Activated CD4-positive, alpha-beta T cell treated with anti-CD3 and anti-CD28 coated beads, Interleukin-2, Interleukin-6, amounts not matched to agents 100 ng/mL and 50 ng/mL, durations not matched to agents 16 hours and 8 hours (primary cell): ENCODE measurements around the gene STK10.

Experiments used
- DNase-seq: peaks from one replicate; pipeline ENCODE4 v3.0.0-alpha.2; 2020

The STK10 gene

DNA sequence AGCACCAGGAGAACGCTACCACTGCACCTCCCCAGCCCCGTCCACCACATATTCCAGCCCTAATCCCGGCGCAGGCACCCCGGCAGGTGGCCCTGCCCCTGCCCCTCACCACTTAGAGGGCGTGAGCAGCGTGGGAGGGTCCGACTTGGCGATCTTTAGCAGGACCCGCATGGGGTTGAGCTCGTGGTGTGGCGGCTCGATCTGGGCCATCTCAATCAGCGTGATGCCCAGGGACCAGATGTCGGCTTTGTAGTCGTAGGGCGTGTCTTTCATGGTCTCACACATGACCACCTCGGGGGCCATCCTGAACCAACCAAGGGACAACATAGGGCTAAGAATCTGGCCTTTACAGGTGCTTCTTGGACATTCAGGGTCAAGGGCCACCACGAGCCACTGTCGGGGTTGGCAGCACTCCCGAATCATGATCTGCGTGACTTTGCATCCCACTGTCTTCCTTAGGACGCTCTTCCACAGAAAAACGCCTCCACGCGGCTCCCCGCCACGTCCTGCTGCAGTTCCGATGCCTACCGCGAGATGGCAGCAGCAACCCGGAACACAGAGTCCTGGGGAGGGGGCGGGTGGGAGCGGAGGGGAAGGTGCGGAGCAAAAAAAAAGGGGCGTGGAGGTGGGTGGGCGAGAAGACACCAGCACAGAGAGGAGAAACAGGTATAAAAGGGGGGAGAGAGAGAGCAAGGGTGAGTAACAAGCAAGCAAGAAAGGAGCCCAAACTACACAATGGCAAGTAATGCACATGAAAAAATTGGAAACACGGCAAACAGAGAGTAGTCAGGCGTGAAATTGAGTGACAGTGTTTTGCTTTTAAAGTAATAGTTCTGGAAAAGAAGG lies 81.3 kb downstream of the STK10 start:
- DNase-seq = peak; percentile 78

DNA sequence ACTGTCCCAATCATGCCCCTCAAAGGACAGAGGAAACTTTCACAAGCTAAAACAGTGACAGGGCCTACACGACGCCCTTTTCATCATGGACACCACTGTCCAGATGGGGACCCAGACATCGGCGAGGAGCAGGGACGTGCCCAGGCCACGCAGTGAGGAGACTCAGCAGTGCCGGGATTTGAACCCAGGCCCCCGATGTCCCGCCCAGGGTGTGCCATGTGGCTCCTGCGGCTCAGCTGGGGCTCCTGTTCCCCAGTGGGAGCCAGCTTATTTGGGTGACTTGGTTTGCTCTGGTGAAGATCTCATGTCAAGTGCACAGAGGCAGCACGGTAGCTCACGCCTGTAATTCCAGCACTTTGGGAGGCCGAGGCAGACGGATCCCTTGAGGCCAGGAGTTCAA lies 82.2 kb downstream of the STK10 start:
- DNase-seq = no peak

DNA sequence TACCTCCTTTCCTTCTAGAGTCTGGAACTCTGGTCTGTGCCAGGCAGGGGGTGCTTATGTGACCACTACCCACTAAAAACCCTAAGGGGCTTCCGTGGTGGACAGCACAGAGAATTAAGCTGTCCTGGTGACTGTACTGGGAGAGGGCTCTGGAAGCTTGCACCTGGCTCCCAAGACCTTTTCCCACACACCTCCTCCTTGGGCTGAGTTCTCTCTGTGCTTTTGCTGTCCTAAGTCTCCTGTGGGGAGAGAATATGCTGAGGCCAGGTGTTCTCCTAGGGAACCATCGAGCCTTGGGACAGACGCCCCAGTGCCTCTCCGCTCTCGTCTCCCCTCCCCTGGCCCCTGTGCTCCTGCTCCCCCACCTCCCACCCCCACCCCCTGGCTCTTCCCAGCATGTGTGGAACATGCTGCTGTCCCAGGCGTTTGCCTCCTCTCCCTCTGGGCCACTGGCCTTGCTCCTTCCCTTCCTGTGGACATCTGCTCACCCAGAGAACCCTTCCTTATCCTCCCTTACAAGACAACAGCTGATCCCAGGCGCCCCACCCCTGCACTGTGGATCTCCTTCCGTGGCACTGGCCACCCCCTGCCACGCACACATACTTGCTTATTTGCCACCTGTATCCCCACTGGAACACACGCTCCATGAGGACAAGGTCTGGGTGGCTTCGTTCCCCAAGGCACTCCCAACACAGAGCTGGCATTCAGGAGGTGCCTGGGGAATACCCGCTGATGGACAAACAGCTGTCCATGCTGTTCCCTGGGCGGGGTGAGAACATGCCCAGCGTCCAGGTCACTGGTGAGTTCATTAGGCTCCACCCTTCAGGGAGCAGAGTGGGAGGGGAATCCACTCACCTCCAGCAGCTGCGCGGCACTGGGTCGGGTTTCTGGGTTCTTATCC lies 83.0 kb downstream of the STK10 start:
- DNase-seq = no peak

DNA sequence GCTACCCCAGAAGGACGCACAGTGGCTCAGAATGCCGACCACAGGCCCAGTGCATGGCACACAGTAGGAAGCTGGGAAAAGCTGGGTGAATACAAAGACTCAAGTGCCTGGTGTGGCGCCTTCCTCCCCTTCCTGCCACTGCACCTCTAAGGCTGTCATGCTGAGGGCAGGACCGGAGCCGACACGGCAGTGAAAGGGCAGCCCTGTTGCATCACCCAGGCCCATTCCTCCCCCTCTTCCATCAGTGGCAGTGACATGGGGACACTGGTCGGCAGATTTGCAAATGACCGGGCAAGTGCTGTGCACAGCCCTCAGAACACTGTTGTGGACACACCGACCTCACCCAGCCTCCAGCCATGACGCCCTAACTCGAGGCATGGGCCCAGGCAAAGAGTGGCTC lies 84.0 kb downstream of the STK10 start:
- DNase-seq = no peak

DNA sequence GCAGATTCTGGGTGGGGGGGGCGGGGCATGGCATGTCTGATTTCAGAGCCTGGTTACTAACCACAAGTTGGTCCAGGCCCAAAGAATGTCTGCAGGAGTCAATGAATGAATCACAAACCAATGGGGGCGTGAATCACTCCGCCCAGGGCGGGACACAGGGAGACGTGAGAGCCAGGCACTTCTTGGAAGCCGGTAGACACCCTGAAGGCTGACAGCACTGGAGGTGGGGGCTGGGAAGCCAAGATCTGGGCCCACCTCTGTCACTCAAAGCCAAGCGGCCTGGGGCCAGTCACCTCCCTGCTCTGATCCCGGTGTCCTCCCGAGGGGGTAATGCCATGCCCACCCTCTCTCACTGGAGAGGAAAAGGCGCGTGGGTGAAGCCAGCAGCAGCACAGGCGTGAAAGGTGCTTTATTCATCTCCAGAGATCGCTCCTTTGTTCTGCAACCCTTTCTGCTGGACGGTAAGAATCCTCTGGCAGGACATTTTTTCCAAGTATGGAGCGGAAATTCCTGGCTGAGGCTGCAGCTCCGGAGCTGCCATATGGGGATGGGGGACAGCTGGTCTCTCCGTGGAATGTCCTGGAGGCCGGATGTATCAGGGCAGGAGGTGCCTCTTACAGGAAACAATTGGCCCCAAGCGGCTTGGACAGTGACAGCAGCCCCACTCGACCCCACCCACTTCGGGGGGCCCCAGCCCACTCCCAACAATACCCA lies 85.0 kb downstream of the STK10 start:
- peak; percentile 50 for DNase-seq

DNA sequence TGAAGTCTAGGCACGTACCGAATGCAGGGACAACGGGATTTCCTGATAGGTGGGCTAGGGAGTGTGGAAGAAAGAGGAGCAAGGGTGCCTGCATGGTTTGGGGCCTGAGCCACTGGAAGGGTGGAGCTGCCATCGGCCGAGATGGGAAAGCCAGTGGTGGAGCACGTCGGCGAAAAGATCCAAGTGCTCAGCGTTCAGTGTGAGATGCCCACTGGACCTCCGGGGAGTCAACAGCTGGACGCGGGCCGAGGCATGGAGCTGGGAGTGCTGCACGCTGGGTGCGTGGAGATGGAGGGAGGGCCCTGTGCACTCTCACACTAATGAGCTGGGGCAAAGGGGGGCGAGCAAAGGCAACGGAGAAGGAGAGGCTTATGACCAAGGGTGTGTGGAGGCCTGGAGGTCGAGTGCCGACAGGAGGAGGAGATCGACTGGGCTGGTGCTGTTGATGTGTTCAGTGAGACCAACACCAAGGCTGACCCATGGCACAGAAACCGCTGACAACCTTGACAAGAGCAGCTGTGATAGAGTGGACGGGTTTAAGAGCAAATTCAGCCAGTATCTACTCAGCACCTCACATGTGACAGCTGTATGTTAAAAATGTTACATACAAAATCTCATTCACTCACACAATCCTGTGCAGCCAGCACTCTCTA lies 85.7 kb downstream of the STK10 start:
- DNase-seq = no peak

DNA sequence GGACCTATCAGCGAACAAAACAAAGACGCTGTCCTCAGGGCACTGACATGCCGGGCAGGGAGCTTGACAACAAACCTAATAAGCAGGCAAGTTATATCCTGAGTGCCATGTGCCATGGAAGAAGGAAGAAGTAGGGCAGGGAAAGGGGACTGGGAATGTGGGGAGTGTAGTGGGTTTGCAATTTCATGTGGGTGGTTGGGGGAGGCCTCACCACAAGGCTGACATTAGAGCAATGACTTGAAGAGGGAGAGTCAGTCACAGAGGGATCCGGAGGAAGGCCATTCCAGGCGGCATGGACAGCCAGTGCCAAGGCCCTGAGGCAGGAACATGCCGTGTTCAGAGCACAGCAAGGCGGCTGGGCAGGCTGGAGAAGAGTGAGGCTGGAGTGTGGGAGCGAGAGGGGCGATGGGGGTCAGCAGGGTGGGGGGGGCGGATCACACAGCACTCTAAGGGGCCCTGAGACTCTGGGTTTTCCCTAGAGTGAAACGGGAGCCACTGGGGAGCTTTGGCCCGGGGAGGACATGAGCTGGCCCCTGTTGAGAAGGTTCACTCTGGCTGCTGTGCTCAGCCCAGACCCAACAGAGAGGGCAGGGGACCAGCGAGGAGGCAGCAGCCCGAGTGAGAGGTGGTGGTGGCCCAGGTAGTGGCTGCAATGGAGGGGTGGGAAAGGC lies 86.3 kb downstream of the STK10 start:
- DNase-seq = no peak

DNA sequence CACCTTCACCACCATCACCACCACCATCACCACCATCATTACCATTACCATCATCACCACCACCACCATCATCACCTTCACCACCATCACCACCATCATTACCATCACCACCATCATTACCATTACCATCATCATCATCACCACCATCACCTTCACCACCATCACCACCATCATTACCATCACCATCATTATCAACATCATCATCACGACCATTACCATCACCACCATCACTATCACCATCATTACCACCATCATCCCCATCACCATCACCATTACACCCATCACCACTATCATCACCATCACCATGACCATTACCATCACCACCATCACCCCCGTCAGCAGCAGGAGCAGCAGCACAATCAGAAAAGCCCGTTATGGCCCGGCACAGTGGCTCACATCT lies 89.1 kb downstream of the STK10 start:
- no peak for DNase-seq

DNA sequence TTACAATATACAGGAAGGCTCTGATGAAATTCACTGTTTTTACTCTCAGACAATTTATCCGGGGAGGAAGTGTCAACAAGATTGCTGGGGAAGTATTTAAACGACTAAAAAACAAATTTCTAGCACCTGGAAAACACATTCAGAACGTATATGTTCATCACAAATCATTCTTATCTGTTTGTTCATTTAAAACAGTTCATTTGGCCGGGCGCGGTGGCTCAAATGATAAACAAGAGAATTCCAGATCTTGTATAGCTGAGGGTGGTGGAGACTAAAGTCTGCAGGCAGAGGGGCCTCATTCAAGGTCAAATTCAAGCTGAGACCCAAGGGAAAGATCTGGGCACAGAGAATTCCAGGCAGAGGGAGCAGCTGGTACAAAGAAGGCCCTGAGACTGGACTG lies 90.0 kb downstream of the STK10 start:
- no peak for DNase-seq

DNA sequence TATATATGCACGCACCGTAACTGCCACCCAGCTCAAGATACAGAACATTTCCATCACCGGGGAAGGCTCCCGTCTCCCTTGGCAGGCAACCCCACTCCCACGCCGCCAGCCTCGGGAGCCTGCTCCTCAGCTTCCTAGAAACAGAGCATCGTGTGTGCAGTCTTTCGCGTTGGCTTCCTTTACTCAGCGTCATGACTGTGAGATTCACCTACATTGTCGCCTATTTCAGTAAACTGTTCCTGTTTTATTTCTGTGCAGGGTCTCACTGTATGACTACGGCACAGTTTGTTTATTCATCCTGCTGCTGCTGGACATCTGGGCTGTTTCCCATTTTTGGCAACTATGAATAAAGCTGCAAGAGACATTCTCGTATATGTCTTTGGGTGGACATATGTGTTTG lies 90.7 kb downstream of the STK10 start:
- DNase-seq = no peak

DNA sequence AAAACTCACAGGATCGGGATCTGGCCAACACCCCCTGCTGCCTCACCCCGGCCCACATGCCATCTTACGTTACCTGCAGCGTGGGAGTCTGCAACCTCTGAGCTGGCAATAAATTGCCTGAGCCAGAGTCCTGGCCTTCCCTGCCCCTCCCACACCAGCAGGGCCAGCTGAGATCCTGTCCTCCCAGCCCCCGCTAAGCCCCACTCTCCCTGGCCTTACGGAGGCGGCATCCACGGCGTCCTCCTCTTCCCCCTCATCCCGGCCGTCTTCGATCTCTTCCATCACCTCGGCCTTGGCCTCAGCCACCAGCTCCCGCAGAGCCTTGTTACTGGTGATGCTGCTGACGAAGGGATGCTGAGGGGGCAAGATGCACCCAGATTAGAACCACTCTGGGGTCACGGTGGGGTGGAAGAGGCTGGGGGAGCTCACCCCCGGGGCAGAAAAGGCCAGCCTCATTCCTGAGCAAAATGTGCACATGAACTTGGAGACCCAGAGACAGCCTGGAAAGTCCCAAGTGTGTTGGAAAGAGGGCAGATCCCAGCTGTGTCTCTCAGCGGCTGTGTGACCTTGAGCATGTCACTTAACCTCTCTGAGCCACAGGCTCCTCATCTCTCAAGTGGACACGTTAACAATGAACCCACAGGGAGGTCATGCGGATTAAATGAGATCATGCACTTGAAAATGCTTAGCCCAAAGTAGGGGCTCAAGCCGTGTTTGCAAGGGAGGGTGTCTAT lies 91.7 kb downstream of the STK10 start:
- DNase-seq = no peak

DNA sequence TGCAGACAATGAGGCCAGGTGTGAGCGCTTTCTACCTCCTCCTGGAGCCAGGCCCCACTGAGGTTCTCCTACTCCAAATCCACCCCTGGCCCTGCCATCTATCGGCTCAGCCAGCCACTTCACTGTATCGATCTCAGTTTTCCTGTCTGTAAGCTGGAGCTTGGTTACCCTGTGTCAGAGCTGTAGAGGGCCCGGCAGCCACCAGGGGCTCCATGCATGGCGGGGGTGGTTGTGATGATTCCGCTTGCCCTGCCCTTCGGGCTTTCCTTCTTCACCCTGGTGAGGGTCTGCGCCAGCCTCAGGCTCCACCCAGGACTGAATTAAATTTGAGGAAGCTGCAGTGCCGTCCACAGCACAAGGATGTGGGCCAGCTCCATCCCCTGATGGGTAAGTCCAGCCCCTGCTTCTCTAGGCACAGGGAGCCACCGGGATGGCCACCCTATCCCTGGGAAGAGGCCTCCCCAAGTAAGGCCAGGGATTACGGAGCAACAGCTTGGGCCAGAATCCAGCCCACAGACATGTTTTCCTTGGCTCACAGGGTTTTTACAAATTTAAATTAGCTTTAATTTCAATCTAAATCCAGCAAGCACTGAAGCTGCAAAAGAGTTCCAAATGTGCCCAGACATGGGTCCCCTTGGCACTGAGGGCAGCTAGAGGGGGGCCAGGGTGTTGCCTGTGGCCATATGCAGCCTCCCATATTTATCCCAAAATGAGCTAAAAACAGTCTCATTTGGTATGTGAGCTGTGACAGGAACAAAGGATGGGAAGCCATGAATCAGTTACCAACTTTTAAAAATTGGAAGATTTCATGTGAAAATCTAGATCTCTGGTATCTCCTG lies 92.4 kb downstream of the STK10 start:
- no peak for DNase-seq

DNA sequence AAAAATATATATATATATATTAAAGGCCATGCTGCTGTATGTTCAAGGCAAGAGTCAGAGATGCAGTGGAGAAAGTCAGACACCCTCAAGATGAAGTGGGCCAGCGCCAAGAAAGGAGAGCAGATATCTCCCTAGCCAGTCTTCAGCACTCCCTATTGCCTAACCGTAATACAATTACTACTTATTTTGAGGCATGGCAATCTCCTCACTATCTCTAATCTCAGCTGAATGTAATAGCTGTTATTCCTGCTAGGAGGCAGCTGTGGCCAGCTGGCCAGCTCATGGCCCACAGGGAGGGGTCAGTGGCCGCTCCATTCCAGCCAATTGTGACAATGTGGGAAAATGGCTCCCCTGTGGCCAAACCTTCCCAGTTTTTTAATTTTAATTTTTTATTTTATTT lies 94.1 kb downstream of the STK10 start:
- no peak for DNase-seq

DNA sequence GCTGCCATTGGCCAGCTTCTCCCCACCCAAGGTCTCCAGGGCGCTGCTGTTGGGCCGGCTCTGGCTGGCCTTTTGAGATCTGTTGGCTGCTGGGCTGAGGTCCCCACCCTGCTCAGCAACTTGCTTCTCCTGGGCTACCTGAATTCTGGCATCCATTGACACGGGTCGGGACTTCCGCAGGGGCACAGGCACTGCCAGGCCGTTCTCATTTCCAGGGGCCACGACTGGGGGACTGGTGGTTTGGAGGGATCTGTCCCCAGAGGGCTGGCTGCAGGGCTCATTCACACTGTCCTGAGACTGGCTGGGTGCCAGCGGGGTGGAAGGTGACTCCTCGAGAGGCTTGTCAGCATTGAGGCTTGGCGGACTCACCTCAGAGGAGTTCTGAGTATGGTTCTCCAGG lies 94.5 kb downstream of the STK10 start:
- no peak for DNase-seq

DNA sequence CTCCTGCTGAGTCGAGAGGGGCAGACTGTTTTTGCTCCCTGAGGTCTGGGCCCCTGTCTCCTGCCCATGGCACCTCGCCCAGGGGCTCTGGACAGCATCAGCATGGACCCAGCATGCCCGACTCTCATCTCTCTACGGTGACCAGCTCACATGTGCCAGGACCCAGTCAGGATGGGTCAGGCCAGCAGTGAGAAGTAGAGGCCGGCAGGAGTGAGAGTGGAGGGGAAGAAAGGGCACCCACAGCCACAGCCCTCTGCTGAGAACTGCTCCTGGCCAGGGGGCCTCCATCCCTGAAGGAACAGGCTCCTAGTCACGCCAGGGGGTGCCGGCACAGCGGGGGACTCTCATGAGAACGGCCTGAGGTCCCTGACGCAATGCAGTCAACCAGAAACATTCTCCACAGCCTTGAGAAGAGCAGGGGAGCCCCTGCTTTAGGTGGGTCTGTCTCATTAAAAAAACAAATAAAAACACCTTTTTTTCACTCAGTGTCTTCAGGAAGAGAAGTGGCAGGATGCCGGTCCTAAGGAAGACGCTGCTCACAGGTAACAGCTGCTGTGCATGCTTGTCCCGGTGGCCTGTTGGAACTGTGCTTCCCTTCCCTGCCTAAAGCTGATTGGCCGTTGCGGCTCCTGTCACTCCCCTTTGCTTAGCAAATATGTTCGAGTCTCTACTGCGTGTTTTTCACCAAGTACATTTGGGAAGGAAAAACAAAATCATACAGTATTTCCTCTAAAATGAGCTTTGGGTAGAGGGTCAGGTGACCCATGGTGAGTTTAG lies 95.9 kb downstream of the STK10 start:
- DNase-seq = no peak

DNA sequence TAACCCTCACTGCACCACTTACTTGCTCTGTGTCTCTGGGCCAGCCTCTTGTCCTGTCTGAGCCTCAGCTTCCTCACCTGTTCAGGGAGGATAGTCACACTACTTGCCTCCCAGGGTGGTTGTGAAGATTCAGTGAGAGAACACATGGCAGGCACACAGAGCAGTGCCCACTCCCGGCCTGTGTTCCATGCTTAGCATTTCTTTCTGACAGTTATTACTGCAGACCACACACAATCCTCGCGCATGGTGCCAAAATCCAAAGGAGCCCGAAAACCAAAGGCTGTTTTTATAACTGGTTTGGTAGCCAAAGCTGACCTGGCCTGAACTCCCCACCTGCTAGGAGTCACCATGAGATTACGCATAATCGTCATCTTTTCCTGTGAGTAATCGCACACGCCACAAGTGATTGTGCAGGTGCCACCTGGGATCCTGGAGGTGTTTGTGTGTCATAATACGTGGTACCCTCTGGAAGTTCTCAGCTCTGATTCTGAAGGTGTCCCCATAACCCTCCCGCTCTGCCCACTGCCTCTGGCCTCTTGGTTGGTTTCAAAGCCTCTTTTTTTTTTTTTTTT lies 97.0 kb downstream of the STK10 start:
- DNase-seq = no peak

DNA sequence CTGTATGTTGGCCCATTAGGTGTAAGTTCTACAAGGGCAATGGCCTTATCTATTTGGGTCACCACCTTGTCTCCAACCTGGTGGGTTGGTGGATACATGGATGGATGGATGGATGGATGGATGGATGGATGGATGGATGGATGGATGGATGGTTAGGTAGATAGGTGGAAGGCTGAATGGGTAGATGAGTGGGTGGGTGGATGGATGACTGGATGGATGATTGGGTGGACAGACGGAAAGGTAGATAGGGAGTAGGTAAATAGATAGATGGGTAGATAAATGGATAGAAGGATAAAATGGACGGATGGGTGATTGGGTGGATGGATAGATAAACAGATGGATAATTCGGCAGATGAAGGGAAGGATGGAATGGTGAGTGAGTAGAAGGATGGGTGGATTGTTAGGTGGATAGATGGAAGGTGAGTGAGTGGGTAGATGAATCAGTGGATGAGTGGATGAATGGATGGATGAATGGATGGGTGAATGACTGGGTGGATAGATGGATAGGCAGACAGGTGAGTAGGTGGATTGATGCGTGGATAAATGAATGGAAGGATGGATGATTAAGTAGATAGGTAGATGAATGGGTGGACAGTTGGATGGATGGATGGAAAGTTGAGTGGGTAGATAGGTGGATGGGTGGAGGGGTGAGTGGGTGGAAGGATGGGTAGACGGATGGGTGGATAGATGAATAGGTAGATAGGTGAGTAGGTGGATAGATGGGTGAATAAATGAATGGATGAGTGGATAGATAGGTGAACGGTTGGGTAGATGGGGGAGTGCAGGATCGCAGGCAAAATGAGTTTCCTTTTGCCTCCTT lies 98.5 kb downstream of the STK10 start:
- DNase-seq = no peak

DNA sequence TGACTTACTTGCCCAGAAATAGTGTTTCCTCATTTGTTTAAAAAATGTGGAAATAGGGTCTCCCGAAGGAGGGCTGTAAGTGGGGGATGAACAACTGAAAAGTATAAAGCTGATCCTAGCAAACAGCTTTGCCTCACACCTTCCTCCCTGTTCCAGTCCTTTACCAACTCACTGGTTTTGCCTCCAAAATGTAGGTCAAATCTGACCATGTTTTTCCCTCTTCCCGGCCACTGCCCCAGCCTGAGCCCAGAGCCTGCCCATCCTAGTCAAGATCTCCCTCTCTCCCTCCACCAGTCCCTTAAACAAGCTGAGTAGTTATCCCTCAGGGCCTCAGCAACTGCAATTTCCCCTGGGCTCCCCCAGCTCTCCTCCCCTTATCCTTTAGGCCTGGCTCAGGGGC lies 99.2 kb downstream of the STK10 start:
- no peak for DNase-seq
